Measurements from ENCODE around the gene WDR5.

DNA sequence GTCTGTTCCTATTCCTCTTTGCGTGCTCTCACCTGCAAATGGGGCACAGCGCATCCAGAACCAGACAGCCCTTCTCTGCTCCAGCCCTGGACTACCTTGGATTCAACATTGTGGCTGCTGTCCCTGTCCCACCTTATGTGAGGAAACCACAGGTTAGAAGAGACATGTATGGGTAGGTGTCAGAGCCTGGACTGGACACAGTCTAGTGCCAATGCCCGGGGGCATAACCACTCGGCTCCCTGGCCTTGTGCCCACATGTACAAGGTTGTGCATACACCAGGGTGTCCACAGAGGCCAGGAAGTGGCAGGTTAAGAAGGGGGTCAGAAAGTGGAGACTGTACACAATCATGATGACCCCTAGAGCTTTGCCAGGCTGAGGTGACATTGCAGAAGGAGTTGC is 45.9 kb upstream of the WDR5 start:
- TF ChIP-seq POLR2AphosphoS5 (IDR thresholded peaks at IDR 0.05; ENCODE audit: low read depth, low read length) (no peak), SIN3A (IDR thresholded peaks at IDR 0.05; ENCODE audit: borderline replicate concordance, insufficient read depth, low read length) (no peak), FOXP2 (optimal IDR thresholded peaks at IDR 0.05; ENCODE audit: borderline replicate concordance, extremely low read depth, extremely low read length, insufficient read depth) (no peak), TAF1 (IDR thresholded peaks at IDR 0.05; ENCODE audit: borderline replicate concordance, insufficient read depth, low read length) (no peak)
- TF ChIP-seq, protein P1, sequence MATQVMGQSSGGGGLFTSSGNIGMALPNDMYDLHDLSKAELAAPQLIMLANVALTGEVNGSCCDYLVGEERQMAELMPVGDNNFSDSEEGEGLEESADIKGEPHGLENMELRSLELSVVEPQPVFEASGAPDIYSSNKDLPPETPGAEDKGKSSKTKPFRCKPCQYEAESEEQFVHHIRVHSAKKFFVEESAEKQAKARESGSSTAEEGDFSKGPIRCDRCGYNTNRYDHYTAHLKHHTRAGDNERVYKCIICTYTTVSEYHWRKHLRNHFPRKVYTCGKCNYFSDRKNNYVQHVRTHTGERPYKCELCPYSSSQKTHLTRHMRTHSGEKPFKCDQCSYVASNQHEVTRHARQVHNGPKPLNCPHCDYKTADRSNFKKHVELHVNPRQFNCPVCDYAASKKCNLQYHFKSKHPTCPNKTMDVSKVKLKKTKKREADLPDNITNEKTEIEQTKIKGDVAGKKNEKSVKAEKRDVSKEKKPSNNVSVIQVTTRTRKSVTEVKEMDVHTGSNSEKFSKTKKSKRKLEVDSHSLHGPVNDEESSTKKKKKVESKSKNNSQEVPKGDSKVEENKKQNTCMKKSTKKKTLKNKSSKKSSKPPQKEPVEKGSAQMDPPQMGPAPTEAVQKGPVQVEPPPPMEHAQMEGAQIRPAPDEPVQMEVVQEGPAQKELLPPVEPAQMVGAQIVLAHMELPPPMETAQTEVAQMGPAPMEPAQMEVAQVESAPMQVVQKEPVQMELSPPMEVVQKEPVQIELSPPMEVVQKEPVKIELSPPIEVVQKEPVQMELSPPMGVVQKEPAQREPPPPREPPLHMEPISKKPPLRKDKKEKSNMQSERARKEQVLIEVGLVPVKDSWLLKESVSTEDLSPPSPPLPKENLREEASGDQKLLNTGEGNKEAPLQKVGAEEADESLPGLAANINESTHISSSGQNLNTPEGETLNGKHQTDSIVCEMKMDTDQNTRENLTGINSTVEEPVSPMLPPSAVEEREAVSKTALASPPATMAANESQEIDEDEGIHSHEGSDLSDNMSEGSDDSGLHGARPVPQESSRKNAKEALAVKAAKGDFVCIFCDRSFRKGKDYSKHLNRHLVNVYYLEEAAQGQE (IDR thresholded peaks at IDR 0.05; ENCODE audit: insufficient read depth in 1 of 2, low read depth in 2 of 2, low read length in 2 of 2) = no peak

Measured in PFSK-1 (cell line).